Myocyte (in vitro differentiated cells): Measurements from ENCODE around the gene PTMS. TPM values are rescaled to one million over a fixed set of nuclear protein-coding genes. Genes with fewer than 3 reads are reported as not detected.

Source experiments
- total RNA-seq: library from RNA; depleted of rRNA; stranded (reverse); fragments of >200 nt; gene quantifications from 2 replicates; pipeline ENCODE4 v1.2.3, GENCODE V29; 2014

The PTMS gene
- total RNA-seq, 1 donor from 2014 or later = 148 TPM

Other genes starting within 250 kb of the PTMS start
- 5,449 and 7,261 TPM in 2 replicates for gene GAPDH, start 231.8 kb upstream of the PTMS start, total RNA-seq
- gene IFFO1, start 210.3 kb upstream of the PTMS start, total RNA-seq = 221 and 252 TPM in 2 replicates
- gene NOP2, start 198.1 kb upstream of the PTMS start, total RNA-seq = 53.3 and 81.3 TPM in 2 replicates
- 368 and 425 TPM in 2 replicates for gene CHD4, start 159.0 kb upstream of the PTMS start, total RNA-seq
- not detected in 2 replicates for gene LPAR5, start 130.4 kb upstream of the PTMS start, total RNA-seq
- gene ACRBP, start 118.9 kb upstream of the PTMS start, total RNA-seq = 0.16 TPM in 2 replicates
- 41.0 and 53.8 TPM in 2 replicates for gene ING4, start 103.2 kb upstream of the PTMS start, total RNA-seq
- 16.9 and 22.3 TPM in 2 replicates for gene ZNF384, start 77.0 kb upstream of the PTMS start, total RNA-seq
- gene PIANP, start 65.5 kb upstream of the PTMS start, total RNA-seq = not detected in 2 replicates
- gene COPS7A, start 42.3 kb upstream of the PTMS start, total RNA-seq = 118 and 125 TPM in 2 replicates
- gene MLF2, start 13.2 kb upstream of the PTMS start, total RNA-seq = 243 and 270 TPM in 2 replicates
- gene LAG3, start 6.2 kb downstream of the PTMS start, total RNA-seq = 0.57 TPM in 1 of 2 replicates, not detected in the other
- gene CD4, start 23.2 kb downstream of the PTMS start, total RNA-seq = not detected in 2 replicates
- 2.5 and 4.6 TPM in 2 replicates for gene GPR162, start 55.5 kb downstream of the PTMS start, total RNA-seq
- 21.4 and 25.6 TPM in 2 replicates for gene P3H3, start 62.0 kb downstream of the PTMS start, total RNA-seq
- gene GNB3, start 74.6 kb downstream of the PTMS start, total RNA-seq = 1.7 and 2.0 TPM in 2 replicates
- gene CDCA3, start 84.9 kb downstream of the PTMS start, total RNA-seq = 1.9 and 3.5 TPM in 2 replicates
- gene USP5, start 85.8 kb downstream of the PTMS start, total RNA-seq = 146 and 154 TPM in 2 replicates
- 1,115 and 1,161 TPM in 2 replicates for gene TPI1, start 101.2 kb downstream of the PTMS start, total RNA-seq
- gene SPSB2, start 106.9 kb downstream of the PTMS start, total RNA-seq = 9.5 and 10.0 TPM in 2 replicates
- 11.1 and 12.1 TPM in 2 replicates for gene LRRC23, start 138.5 kb downstream of the PTMS start, total RNA-seq
- 9.0 and 9.9 TPM in 2 replicates for gene ENO2, start 148.2 kb downstream of the PTMS start, total RNA-seq
- gene ATN1, start 161.6 kb downstream of the PTMS start, total RNA-seq = 11.3 and 15.2 TPM in 2 replicates
- gene RNU7-1, start 177.5 kb downstream of the PTMS start, total RNA-seq = not detected in 2 replicates
- 116 and 166 TPM in 2 replicates for gene C12orf57, start 177.7 kb downstream of the PTMS start, total RNA-seq
- gene PTPN6, start 185.0 kb downstream of the PTMS start, total RNA-seq = 1.5 TPM in 1 of 2 replicates, not detected in the other
- gene PHB2, start 204.3 kb downstream of the PTMS start, total RNA-seq = 222 and 275 TPM in 2 replicates
- gene EMG1, start 204.6 kb downstream of the PTMS start, total RNA-seq = 33.3 and 52.3 TPM in 2 replicates